GM13976 (cell line): ENCODE data around the gene MAP2.

ENCODE experiments used
- DNase-seq: peaks from one replicate; pipeline ENCODE4 v3.0.0; 2012; ENCODE audit warnings: low spot score
- in situ Hi-C: fragments of 300-500 bp; cut with MboI; formaldehyde crosslinking; loops from one replicate; pipeline ENCODE4 v1.12.0; 2022; ENCODE audit warnings: low sequenced_read_pairs, mixed read lengths, inconsistent platforms; ENCODE audit not compliant: unreplicated experiment
- TF ChIP-seq, protein P1 (sequence below): IDR thresholded peaks from 2 replicates; pipeline ENCODE4 v1.5.1; 2012; ENCODE audit warnings: borderline replicate concordance, mild to moderate bottlenecking; ENCODE audit not compliant: insufficient read depth; ENCODE audit errors: extremely low read depth, missing control alignments, control extremely low read depth

Gene MAP2

GRCh38 chr2:209547726-209548125, 123.9 kb downstream of the MAP2 start:
- no peak for DNase-seq
- TF ChIP-seq, protein P1, sequence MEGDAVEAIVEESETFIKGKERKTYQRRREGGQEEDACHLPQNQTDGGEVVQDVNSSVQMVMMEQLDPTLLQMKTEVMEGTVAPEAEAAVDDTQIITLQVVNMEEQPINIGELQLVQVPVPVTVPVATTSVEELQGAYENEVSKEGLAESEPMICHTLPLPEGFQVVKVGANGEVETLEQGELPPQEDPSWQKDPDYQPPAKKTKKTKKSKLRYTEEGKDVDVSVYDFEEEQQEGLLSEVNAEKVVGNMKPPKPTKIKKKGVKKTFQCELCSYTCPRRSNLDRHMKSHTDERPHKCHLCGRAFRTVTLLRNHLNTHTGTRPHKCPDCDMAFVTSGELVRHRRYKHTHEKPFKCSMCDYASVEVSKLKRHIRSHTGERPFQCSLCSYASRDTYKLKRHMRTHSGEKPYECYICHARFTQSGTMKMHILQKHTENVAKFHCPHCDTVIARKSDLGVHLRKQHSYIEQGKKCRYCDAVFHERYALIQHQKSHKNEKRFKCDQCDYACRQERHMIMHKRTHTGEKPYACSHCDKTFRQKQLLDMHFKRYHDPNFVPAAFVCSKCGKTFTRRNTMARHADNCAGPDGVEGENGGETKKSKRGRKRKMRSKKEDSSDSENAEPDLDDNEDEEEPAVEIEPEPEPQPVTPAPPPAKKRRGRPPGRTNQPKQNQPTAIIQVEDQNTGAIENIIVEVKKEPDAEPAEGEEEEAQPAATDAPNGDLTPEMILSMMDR, result no peak
- in situ Hi-C loops, result no loop called here

- TF ChIP-seq, protein P1, result no peak
- DNase-seq, result no peak
- in situ Hi-C loops, result no loop called here
Measured at GRCh38 chr2:209549589-209549988, 125.7 kb downstream of the MAP2 start.

DNA sequence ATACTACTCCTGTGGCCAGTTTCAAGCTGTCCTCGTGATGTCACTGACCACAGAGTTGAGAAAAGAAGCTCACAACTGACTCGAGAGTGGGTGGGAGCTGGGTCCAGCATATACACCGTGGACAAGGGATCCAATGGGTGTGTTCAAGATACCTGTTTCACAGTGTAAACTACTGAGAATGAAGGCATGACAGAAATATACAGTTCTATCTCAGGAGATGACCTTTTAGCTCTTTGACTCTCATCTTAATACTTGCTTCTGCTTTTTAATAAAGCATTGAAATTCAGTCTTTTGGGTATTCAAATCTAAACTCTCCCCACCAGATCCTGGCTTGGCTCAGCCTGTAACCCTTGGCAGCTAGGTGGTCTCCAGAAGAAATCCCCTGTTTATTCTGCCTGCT, 130.1 kb downstream of the MAP2 start:
- in situ Hi-C loops, result loop anchor here (10.0 to 25.0 kb wide), 2 partner anchors 129 to 217 kb away; partner anchors contain the start of gene MAP2
- no peak for DNase-seq
- TF ChIP-seq, protein P1, result no peak

DNA sequence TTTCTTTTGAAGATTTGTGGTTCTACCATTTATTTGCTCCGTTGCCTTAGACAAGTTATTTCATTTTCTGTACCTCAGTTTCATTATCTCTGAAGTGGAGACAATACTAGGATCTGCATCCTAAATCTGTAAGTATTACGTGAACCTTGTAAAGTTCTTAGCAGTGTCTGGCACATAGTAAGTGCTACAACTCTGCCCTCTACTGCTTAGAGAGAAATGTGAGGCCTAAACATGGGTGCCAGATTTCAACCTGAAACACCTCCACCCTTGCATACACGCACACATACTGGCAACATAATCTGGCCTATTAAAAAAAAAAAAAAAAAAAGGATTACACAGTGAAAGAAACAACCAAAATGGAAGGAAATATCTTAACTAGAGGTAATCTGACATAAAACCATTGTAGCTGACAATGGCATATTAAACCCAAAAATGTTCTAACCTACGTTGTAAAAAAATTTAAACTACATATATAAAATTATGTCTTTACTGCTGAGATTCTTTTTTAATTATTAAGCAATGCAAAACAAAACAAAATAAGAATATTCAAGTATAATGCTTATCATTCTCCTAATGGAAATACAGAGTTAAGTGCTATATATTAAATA, 132.6 kb downstream of the MAP2 start:
- in situ Hi-C loops, result loop anchor here (10.0 to 25.0 kb wide), 2 partner anchors 132 to 219 kb away; partner anchors contain the start of gene MAP2
- DNase-seq, result peak; percentile 36
- TF ChIP-seq, protein P1, result peak; percentile 28

GRCh38 chr2:209560911-209561310, 137.1 kb downstream of the MAP2 start:
- in situ Hi-C loops, result loop anchor here (25.0 kb wide), 1 partner anchor 224 kb away; no protein-coding TSS in a partner anchor
- TF ChIP-seq, protein P1, result no peak
- DNase-seq, result no peak

GRCh38 chr2:209563453-209563852, 139.6 kb downstream of the MAP2 start:
- in situ Hi-C loops, result loop anchor here (25.0 kb wide), 1 partner anchor 226 kb away; no protein-coding TSS in a partner anchor
- DNase-seq, result no peak
- TF ChIP-seq, protein P1, result no peak
